ENCODE results near the gene NDUFS6.

The NDUFS6 gene

GRCh38 chr5:1754531-1755220 lies 46.5 kb upstream of the NDUFS6 start (continued):
- TF ChIP-seq ZFHX2 (tag by site-specific recombination; conservative IDR thresholded peaks at IDR 0.05) (no peak), ZNF239 (tag by site-specific recombination; IDR thresholded peaks at IDR 0.05) (no peak), ZNF701 (tag by site-specific recombination; IDR thresholded peaks at IDR 0.05) (no peak), SALL2 (tag by site-specific recombination; IDR thresholded peaks at IDR 0.05; ENCODE audit: borderline replicate concordance) (no peak), ZNF792 (tag by site-specific recombination; IDR thresholded peaks at IDR 0.05) (no peak), ZNF610 (tag by site-specific recombination; IDR thresholded peaks at IDR 0.05; ENCODE audit: borderline replicate concordance) (no peak), ZNF501 (tag by site-specific recombination; IDR thresholded peaks at IDR 0.05) (no peak)

DNA sequence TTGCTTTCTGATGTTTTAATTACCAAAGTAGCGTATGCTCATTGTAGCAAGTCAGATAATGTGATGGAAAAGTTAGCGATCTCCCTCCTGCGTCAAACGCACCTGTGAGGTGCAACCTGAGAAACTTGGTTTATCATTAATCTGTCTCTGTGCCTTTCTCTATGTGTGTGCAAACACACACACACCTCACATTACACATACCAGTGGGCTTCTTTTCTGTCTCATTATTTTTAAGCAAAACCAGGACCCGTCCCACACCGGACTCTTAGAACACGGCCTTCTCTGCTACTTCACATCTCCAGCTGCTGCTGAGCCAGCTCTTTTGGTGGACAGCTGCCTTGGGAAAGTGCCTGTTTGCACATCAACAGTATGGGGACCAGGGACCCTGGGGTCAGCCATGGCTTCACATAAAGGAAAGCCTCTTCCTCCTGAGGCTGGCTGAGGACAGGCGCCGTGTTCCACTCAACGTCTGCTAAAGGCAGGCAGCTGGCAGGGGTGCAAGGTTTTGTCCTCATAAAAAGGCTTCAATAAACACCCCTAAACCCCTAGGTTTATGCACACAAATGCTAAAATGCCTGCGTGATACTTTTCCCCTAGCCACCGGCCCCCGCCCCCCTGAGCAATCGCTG lies 45.8 kb upstream of the NDUFS6 start:
- no peaks in the 10 kb centered on the region for H3K4me1 ChIP-seq (ENCODE audit: control insufficient read depth, insufficient read depth, low read length)
- TF ChIP-seq ZNF140 (tag by site-specific recombination; IDR thresholded peaks at IDR 0.05) (no peak), ZNF302 (tag by site-specific recombination; IDR thresholded peaks at IDR 0.05; ENCODE audit: low read depth) (no peak), ZNF155 (tag by site-specific recombination; IDR thresholded peaks at IDR 0.05) (no peak), SP3 (tag by site-specific recombination; IDR thresholded peaks at IDR 0.05) (no peak), ZNF571 (tag by site-specific recombination; IDR thresholded peaks at IDR 0.05) (no peak), ZNF138 (tag by site-specific recombination; IDR thresholded peaks at IDR 0.05; ENCODE audit: borderline replicate concordance) (no peak), TRIM28 (IDR thresholded peaks at IDR 0.05; ENCODE audit: borderline replicate concordance, low read length) (no peak), ZNF114 (tag by site-specific recombination; IDR thresholded peaks at IDR 0.05) (no peak), ZNF76 (tag by site-specific recombination; IDR thresholded peaks at IDR 0.05; ENCODE audit: borderline replicate concordance, low read depth) (no peak), ZFP41 (tag by site-specific recombination; IDR thresholded peaks at IDR 0.05; ENCODE audit: borderline replicate concordance) (no peak), ZNF585B (tag by site-specific recombination; IDR thresholded peaks at IDR 0.05) (no peak), REST (tag by site-specific recombination; IDR thresholded peaks at IDR 0.05) (no peak), ZNF350 (tag by site-specific recombination; IDR thresholded peaks at IDR 0.05) (no peak), ZXDB (tag by site-specific recombination; IDR thresholded peaks at IDR 0.05) (no peak), ZNF707 (tag by site-specific recombination; IDR thresholded peaks at IDR 0.05) (no peak)
- TF ChIP-seq, protein P1, sequence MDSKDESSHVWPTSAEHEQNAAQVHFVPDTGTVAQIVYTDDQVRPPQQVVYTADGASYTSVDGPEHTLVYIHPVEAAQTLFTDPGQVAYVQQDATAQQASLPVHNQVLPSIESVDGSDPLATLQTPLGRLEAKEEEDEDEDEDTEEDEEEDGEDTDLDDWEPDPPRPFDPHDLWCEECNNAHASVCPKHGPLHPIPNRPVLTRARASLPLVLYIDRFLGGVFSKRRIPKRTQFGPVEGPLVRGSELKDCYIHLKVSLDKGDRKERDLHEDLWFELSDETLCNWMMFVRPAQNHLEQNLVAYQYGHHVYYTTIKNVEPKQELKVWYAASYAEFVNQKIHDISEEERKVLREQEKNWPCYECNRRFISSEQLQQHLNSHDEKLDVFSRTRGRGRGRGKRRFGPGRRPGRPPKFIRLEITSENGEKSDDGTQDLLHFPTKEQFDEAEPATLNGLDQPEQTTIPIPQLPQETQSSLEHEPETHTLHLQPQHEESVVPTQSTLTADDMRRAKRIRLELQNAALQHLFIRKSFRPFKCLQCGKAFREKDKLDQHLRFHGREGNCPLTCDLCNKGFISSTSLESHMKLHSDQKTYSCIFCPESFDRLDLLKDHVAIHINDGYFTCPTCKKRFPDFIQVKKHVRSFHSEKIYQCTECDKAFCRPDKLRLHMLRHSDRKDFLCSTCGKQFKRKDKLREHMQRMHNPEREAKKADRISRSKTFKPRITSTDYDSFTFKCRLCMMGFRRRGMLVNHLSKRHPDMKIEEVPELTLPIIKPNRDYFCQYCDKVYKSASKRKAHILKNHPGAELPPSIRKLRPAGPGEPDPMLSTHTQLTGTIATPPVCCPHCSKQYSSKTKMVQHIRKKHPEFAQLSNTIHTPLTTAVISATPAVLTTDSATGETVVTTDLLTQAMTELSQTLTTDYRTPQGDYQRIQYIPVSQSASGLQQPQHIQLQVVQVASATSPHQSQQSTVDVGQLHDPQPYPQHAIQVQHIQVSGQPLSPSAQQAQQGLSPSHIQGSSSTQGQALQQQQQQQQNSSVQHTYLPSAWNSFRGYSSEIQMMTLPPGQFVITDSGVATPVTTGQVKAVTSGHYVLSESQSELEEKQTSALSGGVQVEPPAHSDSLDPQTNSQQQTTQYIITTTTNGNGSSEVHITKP (tag by site-specific recombination; IDR thresholded peaks at IDR 0.05), result no peak
- H3K9me3 ChIP-seq (ENCODE audit: control insufficient read depth, insufficient read depth, low read depth, low read length), result no peaks in the 10 kb centered on the region
- no peak overlapping the region for H3K4me3 ChIP-seq (ENCODE audit: low read depth, low read length)
- H3K27ac ChIP-seq (ENCODE audit: extremely low read depth, low read depth, low read length), result no peak overlapping the region
- no peaks in the 10 kb centered on the region for H3K36me3 ChIP-seq (ENCODE audit: control insufficient read depth in 2 of 2, insufficient read depth in 1 of 2, low read length in 2 of 2)
- ChIA-PET POLR2A (no interaction called here), CTCF (interaction anchor here (0.6 kb wide), 1 partner anchor 110 kb away, joined by 3 read pairs; no protein-coding TSS in a partner anchor)
